ENCODE measurements around the gene NKTR. TPM values are rescaled to one million over a fixed set of nuclear protein-coding genes. Genes with fewer than 3 reads are reported as not detected.

NKTR gene
- total and polyA plus RNA-seq, 2 experiments from 2014 or later, result 81.3 to 117 TPM

GRCh38 chr3:42681361-42682038 is 81.0 kb downstream of the NKTR start:
- no peak overlapping the region for H3K27ac Mint-ChIP-seq
- Histone ChIP-seq H4K20me1 (replicated peaks; ENCODE audit: insufficient read depth) (no peaks in the 10 kb centered on the region), H3K4me2 (no peak overlapping the region), H3K9me2 (ENCODE audit: insufficient read depth) (no peaks in the 10 kb centered on the region), H3K27ac (ENCODE audit: low read depth) (no peak overlapping the region), H2AFZ (no peak overlapping the region), H3K4me1 (ENCODE audit: insufficient read depth) (no peaks in the 10 kb centered on the region), H3K79me2 (replicated peaks; ENCODE audit: insufficient read depth) (no peaks in the 10 kb centered on the region), H3K27me3 (ENCODE audit: insufficient read depth) (no peaks in the 10 kb centered on the region), H3K36me3 (ENCODE audit: insufficient read depth) (no peaks in the 10 kb centered on the region), H3K4me3 (no peak overlapping the region), H3F3A (replicated peaks; ENCODE audit: low read depth) (no peaks in the 10 kb centered on the region)
- peaks cover 4% of the 10 kb centered on the region; the same call in 1 of the 3 replicates for H3K9me3 Mint-ChIP-seq
- peaks cover 2% of the 10 kb centered on the region; the same call in 2 of the 3 replicates for H3K4me1 Mint-ChIP-seq
- ATAC-seq (no peak), DNase-seq (ENCODE audit: low spot score) (no peak)
- peaks cover 4% of the 10 kb centered on the region for H3K27me3 Mint-ChIP-seq (ENCODE audit: insufficient read depth, low read depth, poor library complexity)
- H3K36me3 Mint-ChIP-seq (ENCODE audit: low read depth), result no peaks in the 10 kb centered on the region
- no peak overlapping the region for H3K4me3 Mint-ChIP-seq
- TF ChIP-seq ZNF331 (CRISPR knock-in tag; IDR thresholded peaks at IDR 0.05; ENCODE audit: low read depth) (no peak), CTCF (conservative IDR thresholded peaks at IDR 0.05; ENCODE audit: low read depth in 2 of 2) (no peak), NANOG (IDR thresholded peaks at IDR 0.05; ENCODE audit: borderline replicate concordance) (no peak), ETS1 (IDR thresholded peaks at IDR 0.05) (no peak), POLR2AphosphoS5 (IDR thresholded peaks at IDR 0.05; ENCODE audit: low read depth) (no peak), STAT1 (IDR thresholded peaks at IDR 0.05; ENCODE audit: unreplicated experiment) (no peak), EZH2phosphoT487 (IDR thresholded peaks at IDR 0.05; ENCODE audit: unreplicated experiment) (no peak), EZH2 (IDR thresholded peaks at IDR 0.05; ENCODE audit: low read depth, unreplicated experiment) (no peak), ZNF462 (CRISPR knock-in tag; IDR thresholded peaks at IDR 0.05) (no peak), JUNB (IDR thresholded peaks at IDR 0.05; ENCODE audit: unreplicated experiment) (no peak), REST (IDR thresholded peaks at IDR 0.05; ENCODE audit: unreplicated experiment) (no peak), CREB1 (CRISPR knock-in tag; IDR thresholded peaks at IDR 0.05; ENCODE audit: low read depth) (no peak), ZNF114 (CRISPR knock-in tag; IDR thresholded peaks at IDR 0.05) (no peak)

All from GM23338 (cell line).